Stimulated activated CD4-positive, alpha-beta T cell treated with anti-CD3 and anti-CD28 coated beads, Interleukin-1b, Interleukin-23, amount 100 ng/mL, for 48 hours (primary cell): ENCODE results near the gene HAVCR1.
A peak's percentile ranks its signal among the peaks of the same experiment; 100 is the strongest.
"Not testable (repeated sequence)": the region's sequence is repeated elsewhere in the genome, so short reads cannot be mapped to it uniquely, and the experiment has no call there.

Experiments used
- DNase-seq: peaks from one replicate; pipeline ENCODE4 v3.0.0-alpha.2; 2020

Gene HAVCR1

GRCh38 chr5:157049605-157050004 is 9.3 kb downstream of the HAVCR1 start:
- DNase-seq, result no peak

- no peak for DNase-seq
Measured at GRCh38 chr5:157047898-157048297, 11.0 kb downstream of the HAVCR1 start.

- DNase-seq, result not testable (repeated sequence)
Measured at GRCh38 chr5:157047016-157047415, 11.9 kb downstream of the HAVCR1 start.

GRCh38 chr5:157046041-157046440 is 12.9 kb downstream of the HAVCR1 start:
- DNase-seq, result peak; percentile 18

GRCh38 chr5:157045601-157046000 is 13.3 kb downstream of the HAVCR1 start:
- no peak for DNase-seq

GRCh38 chr5:157038568-157039187 is 20.2 kb downstream of the HAVCR1 start:
- no peak for DNase-seq

GRCh38 chr5:157034106-157035072 is 24.5 kb downstream of the HAVCR1 start:
- DNase-seq, result not testable (repeated sequence)

GRCh38 chr5:157033071-157033583 is 25.8 kb downstream of the HAVCR1 start:
- DNase-seq, result no peak

- no peak for DNase-seq
Measured at GRCh38 chr5:157030692-157031091, 28.2 kb downstream of the HAVCR1 start.

- no peak for DNase-seq
Measured at GRCh38 chr5:157029457-157029856, 29.5 kb downstream of the HAVCR1 start.

GRCh38 chr5:157027663-157028062 is 31.3 kb downstream of the HAVCR1 start:
- DNase-seq, result not testable (repeated sequence)

- no peak for DNase-seq
Measured at GRCh38 chr5:157026789-157027424, 32.0 kb downstream of the HAVCR1 start.

- DNase-seq, result peak; percentile 85
Measured at GRCh38 chr5:157025093-157025698, 33.7 kb downstream of the HAVCR1 start.

GRCh38 chr5:157024208-157024959 is 34.5 kb downstream of the HAVCR1 start:
- DNase-seq, result no peak

- DNase-seq, result no peak
Measured at GRCh38 chr5:157022024-157022423, 36.9 kb downstream of the HAVCR1 start.

- DNase-seq, result no peak
Measured at GRCh38 chr5:157020511-157021222, 38.2 kb downstream of the HAVCR1 start.

GRCh38 chr5:157020002-157020401 is 38.9 kb downstream of the HAVCR1 start:
- DNase-seq, result no peak

- DNase-seq, result not testable (repeated sequence)
Measured at GRCh38 chr5:157014143-157014542, 44.8 kb downstream of the HAVCR1 start.

GRCh38 chr5:157006262-157006661 is 52.7 kb downstream of the HAVCR1 start:
- no peak for DNase-seq

GRCh38 chr5:157004893-157005551 is 53.9 kb downstream of the HAVCR1 start:
- no peak for DNase-seq

- no peak for DNase-seq
Measured at GRCh38 chr5:156991714-156992113, 67.2 kb downstream of the HAVCR1 start.
